Gastroesophageal sphincter (tissue), 4 donors: ENCODE measurements around the gene PDZD4. TPM values are rescaled to one million over a fixed set of nuclear protein-coding genes. Genes with fewer than 3 reads are reported as not detected.

Experiments used
- ATAC-seq: fragments of 150-250 bp; one replicate; pipeline ENCODE4 v1.9.1; 2016; ENCODE audit warnings: mild to moderate bottlenecking, moderate library complexity
- H3K27ac ChIP-seq, 4 donors: fragments of 200-600 bp; sonication (generic) in 3 of 4; 1 replicate in 3 of 4; 2 replicates in 1 of 4; pipeline ENCODE4 v1.5.1; 2016 to 2019
- H3K27me3 ChIP-seq: fragments of 200-600 bp; sonication (generic); one replicate; pipeline ENCODE4 v1.5.1; 2019
- H3K36me3 ChIP-seq, 2 donors: fragments of 200-600 bp; sonication (generic); one replicate each; pipeline ENCODE4 v1.5.1; 2019; ENCODE audit warnings: control low read depth in 1 of 2
- H3K4me1 ChIP-seq, 3 donors: fragments of 200-600 bp; sonication (generic); 1 replicate in 2 of 3; 2 replicates in 1 of 3; pipeline ENCODE4 v1.5.1; 2016 to 2019; ENCODE audit warnings: control low read depth in 2 of 3
- H3K4me3 ChIP-seq, 2 donors: fragments of 200-600 bp; sonication (generic); one replicate each; pipeline ENCODE4 v1.5.1; 2019; ENCODE audit warnings: mild to moderate bottlenecking in 1 of 2, moderate library complexity in 1 of 2
- H3K9me3 ChIP-seq, 3 donors: fragments of 200-600 bp; sonication (generic); one replicate each; pipeline ENCODE4 v1.5.1; 2017 to 2019; ENCODE audit warnings: control low read depth in 2 of 3
- EP300 ChIP-seq: sonication (generic); formaldehyde crosslinking; IDR thresholded peaks from one replicate; pipeline ENCODE4 v1.6.1; 2017; ENCODE audit warnings: antibody characterized with exemption, mild to moderate bottlenecking
- POLR2A ChIP-seq, 2 donors: fragments of 450-650 bp; IDR thresholded peaks; one replicate each; pipeline ENCODE4 v1.6.1; 2017; ENCODE audit warnings: antibody characterized with exemption in 2 of 2, mild to moderate bottlenecking in 2 of 2, moderate library complexity in 1 of 2
- POLR2AphosphoS5 ChIP-seq: sonication (generic); formaldehyde crosslinking; IDR thresholded peaks from one replicate; pipeline ENCODE4 v1.6.1; 2017; ENCODE audit warnings: antibody characterized with exemption
- WGBS, 2 donors: methylation state at CpG; one replicate each; pipeline ENCODE4 v1.1.5; 2018; ENCODE audit warnings: low coverage in 1 of 2; 5-methylcytosine and 5-hydroxymethylcytosine counted together
- total RNA-seq, 4 donors: library from RNA; depleted of rRNA; stranded (reverse); fragments of >200 nt; gene quantifications; one replicate each; pipeline ENCODE4 v1.1.0, GENCODE V29; 2016
- TF ChIP-seq, protein P1 (sequence below), 4 experiments: fragments of 200-600 bp in 2 of 4; fragments of 450-650 bp in 2 of 4; sonication (generic) in 1 of 4; IDR thresholded peaks; one replicate each; pipeline ENCODE4 v1.5.1; 2017 to 2019; ENCODE audit warnings: antibody characterized with exemption in 4 of 4, mild to moderate bottlenecking in 2 of 4, moderate library complexity in 2 of 4

PDZD4 gene
- total RNA-seq, 4 donors from 2014 or later = 10.6 to 48.5 (median 26.4) TPM

DNA sequence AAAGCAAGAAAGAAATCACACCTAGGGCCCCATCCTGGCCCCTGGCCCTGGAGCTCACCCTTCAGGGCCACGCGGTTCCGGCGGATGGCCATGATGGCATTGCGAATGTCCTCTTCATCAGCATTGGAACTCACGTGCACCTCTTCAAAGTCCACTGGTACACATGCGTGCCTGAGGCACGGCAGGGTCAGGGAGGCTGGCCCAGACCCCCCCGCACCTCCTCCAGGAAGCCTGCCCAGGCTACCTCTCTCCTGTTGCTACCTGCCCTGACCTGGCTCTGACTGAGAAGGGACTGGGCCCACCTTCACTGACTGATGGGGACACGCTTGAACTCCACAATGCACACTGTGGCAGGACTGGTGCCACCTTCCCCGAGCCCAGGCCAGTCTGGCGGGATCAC, 40.7 kb downstream of the PDZD4 start:
- ATAC-seq = no peak
- Histone ChIP-seq H3K4me1 (peaks cover 0 to 30% (median 9%) of the 10 kb centered on the region in 3 donors), H3K27ac (no peak overlapping the region), H3K27me3 (no peaks in the 10 kb centered on the region), H3K9me3 (no peaks in the 10 kb centered on the region), H3K4me3 (no peak overlapping the region), H3K36me3 (peaks cover 0 to 61% of the 10 kb centered on the region in 2 donors)
- TF ChIP-seq POLR2A (IDR thresholded peaks at IDR 0.05) = no peak
- TF ChIP-seq EP300 = no peak
- no peak for TF ChIP-seq POLR2AphosphoS5
- TF ChIP-seq, protein P1, sequence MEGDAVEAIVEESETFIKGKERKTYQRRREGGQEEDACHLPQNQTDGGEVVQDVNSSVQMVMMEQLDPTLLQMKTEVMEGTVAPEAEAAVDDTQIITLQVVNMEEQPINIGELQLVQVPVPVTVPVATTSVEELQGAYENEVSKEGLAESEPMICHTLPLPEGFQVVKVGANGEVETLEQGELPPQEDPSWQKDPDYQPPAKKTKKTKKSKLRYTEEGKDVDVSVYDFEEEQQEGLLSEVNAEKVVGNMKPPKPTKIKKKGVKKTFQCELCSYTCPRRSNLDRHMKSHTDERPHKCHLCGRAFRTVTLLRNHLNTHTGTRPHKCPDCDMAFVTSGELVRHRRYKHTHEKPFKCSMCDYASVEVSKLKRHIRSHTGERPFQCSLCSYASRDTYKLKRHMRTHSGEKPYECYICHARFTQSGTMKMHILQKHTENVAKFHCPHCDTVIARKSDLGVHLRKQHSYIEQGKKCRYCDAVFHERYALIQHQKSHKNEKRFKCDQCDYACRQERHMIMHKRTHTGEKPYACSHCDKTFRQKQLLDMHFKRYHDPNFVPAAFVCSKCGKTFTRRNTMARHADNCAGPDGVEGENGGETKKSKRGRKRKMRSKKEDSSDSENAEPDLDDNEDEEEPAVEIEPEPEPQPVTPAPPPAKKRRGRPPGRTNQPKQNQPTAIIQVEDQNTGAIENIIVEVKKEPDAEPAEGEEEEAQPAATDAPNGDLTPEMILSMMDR (IDR thresholded peaks at IDR 0.05) = no peak
- WGBS, 2 donors = no CpG with 5 or more reads among the region's 12 CpGs

DNA sequence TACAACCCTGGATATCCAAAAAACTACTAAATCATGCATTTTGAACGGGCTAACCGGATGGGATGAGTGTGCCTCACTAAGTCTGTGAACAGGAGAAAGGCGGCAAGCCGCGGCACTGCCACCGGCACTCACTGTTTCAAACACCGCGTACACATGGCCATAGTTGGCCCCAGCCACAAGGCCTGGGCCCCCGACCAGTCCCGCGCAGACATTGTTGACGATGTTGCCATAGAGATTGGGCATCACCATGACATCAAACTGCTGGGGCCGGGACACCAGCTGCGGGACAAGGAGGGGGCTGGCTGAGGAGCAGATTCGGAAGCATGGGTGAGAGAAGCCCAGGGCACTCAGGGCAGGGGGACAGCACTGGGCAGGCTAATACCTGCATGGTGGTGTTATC, 43.7 kb downstream of the PDZD4 start:
- WGBS, 2 donors = 80% methylated on average over 3 of the region's 15 CpGs; no CpG with 5 or more reads in 1 of the 2 donors
- peaks cover 0 to 21% (median 0%) of the 10 kb centered on the region in 3 donors for H3K4me1 ChIP-seq
- H3K4me3 ChIP-seq = no peak overlapping the region
- peaks cover 0 to 69% of the 10 kb centered on the region in 2 donors for H3K36me3 ChIP-seq
- no peaks in the 10 kb centered on the region for H3K27me3 ChIP-seq
- H3K27ac ChIP-seq = no peak overlapping the region
- no peak for ATAC-seq
- no peaks in the 10 kb centered on the region for H3K9me3 ChIP-seq
- TF ChIP-seq EP300 = no peak
- no peak for TF ChIP-seq POLR2A (IDR thresholded peaks at IDR 0.05)
- TF ChIP-seq, protein P1 (IDR thresholded peaks at IDR 0.05) = no peak
- no peak for TF ChIP-seq POLR2AphosphoS5

DNA sequence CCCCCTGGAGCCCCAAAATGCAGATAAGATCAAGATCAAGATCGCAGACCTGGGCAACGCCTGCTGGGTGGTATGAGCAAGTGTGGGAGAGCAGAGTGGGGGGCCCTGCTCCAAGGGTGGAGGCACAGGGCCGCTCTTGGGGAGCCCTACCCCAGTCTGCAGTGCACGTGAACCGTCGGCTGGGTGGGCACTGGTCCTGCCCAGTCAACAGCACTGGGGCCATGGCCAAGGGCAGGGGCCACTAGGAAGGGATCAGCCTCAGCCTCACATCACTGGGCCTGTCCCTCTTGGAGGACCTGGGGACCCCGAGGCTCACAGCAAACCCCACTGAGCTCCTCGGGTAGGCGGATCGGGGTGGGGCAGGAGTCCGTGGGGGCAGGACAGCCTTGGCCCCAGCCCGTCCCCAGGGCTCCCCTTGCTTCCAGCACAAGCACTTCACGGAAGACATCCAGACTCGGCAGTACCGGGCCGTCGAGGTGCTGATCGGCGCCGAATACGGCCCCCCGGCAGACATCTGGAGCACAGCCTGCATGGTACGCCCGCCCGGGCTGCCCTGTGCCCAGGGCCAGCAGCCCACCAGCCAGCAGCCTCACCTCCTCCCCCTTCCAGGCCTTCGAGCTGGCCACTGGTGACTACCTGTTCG, 45.9 kb downstream of the PDZD4 start:
- Histone ChIP-seq H3K4me3 (no peak overlapping the region), H3K9me3 (no peaks in the 10 kb centered on the region), H3K27ac (no peak overlapping the region), H3K4me1 (peaks cover 0 to 28% (median 0%) of the 10 kb centered on the region in 3 donors), H3K27me3 (no peaks in the 10 kb centered on the region), H3K36me3 (peaks cover 0 to 56% of the 10 kb centered on the region in 2 donors)
- ATAC-seq = no peak
- no peak for TF ChIP-seq EP300
- no CpG with 5 or more reads among the region's 27 CpGs for WGBS, 2 donors

DNA sequence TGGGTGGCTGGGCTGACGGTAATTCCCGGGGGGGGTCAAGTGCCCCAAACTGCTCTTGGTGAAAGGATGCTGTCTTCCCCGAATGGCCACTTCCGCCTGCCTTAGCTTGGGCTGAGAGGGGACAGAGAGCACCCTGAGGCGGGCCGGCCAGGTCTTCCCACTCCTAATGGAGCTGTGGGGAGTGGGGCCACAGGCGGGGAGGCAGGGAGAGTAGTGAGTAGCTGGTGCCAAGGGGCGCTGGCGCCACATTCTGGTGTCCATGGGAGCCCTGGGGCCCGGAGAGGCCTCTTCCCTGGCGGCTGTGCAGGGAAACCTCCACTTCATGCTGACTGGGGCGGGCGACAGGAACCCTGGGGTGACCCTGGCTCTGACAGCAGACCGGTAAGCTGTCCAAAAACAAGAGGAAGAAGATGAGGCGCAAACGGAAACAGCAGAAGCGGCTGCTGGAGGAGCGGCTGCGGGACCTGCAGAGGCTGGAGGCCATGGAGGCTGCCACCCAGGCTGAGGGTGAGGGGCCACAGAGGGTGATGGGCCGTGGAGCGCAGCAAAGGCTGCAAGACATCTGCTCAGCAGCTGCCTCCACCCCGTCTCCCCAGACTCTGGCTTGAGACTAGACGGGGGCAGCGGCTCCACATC, 46.8 kb downstream of the PDZD4 start:
- Histone ChIP-seq H3K4me3 (no peak overlapping the region), H3K4me1 (peaks cover 0 to 28% (median 0%) of the 10 kb centered on the region in 3 donors), H3K27ac (no peak overlapping the region), H3K9me3 (no peaks in the 10 kb centered on the region), H3K27me3 (no peaks in the 10 kb centered on the region), H3K36me3 (peaks cover 0 to 50% of the 10 kb centered on the region in 2 donors)
- WGBS, 2 donors = 81% methylated on average over 4 of the region's 24 CpGs; no CpG with 5 or more reads in 1 of the 2 donors
- no peak for TF ChIP-seq POLR2A (IDR thresholded peaks at IDR 0.05)
- ATAC-seq = no peak

DNA sequence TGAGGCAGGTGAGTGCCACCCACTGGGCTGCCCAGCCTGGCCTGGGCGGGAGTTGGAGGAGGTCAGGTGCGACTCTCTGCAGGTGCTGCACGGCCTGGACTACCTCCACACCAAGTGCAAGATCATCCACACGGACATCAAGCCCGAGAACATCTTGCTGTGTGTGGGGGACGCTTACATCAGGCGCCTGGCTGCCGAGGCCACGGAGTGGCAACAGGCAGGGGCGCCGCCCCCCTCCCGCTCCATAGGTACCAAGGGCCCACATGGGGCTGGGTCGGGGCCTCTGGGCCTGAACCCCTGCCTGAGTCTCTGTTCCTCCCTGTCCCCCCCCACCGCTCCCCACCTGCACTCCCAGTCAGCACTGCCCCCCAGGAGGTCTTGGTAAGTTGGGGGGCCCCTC, 47.5 kb downstream of the PDZD4 start:
- Histone ChIP-seq H3K27me3 (no peaks in the 10 kb centered on the region), H3K27ac (no peak overlapping the region), H3K4me1 (peaks cover 0 to 28% (median 0%) of the 10 kb centered on the region in 3 donors), H3K4me3 (no peak overlapping the region), H3K36me3 (peaks cover 0 to 49% of the 10 kb centered on the region in 2 donors), H3K9me3 (no peaks in the 10 kb centered on the region)
- WGBS, 2 donors = no CpG with 5 or more reads among the region's 14 CpGs
- no peak for ATAC-seq
- TF ChIP-seq POLR2AphosphoS5 = no peak
- no peak for TF ChIP-seq EP300
- TF ChIP-seq, protein P1 (IDR thresholded peaks at IDR 0.05) = no peak
- TF ChIP-seq POLR2A (IDR thresholded peaks at IDR 0.05) = no peak

DNA sequence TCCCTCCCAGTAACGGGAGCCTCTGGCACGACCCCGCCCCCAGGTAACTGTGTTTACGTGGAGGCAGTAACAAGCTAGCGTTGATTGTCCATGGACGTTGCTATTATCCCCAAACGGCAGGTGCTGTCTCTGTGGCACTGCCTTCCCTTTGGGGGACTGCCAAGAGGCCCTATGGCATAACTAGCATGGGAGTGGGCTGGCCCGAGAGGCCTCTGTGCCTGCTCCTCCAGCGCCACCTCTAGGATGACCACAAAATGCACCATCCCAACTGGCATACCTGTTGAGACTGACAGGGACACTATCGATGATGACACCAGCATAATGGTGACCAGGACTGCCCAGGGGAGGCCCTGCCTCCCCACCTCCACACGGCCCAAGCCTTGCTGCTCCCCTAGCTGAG, 48.0 kb downstream of the PDZD4 start:
- Histone ChIP-seq H3K9me3 (no peaks in the 10 kb centered on the region), H3K27ac (peak overlapping the region in 2 of 4 donors; percentile 75 to 82), H3K4me1 (peaks cover 0 to 28% (median 0%) of the 10 kb centered on the region in 3 donors), H3K4me3 (no peak overlapping the region), H3K27me3 (no peaks in the 10 kb centered on the region), H3K36me3 (peaks cover 0 to 49% of the 10 kb centered on the region in 2 donors)
- no peak for TF ChIP-seq EP300
- TF ChIP-seq, protein P1 (IDR thresholded peaks at IDR 0.05) = no peak
- TF ChIP-seq POLR2AphosphoS5 = no peak
- no peak for TF ChIP-seq POLR2A (IDR thresholded peaks at IDR 0.05)
- no peak for ATAC-seq
- 63% methylated on average over 2 of the region's 11 CpGs; no CpG with 5 or more reads in 1 of the 2 donors for WGBS, 2 donors
